ENCODE results near the gene LONP2.

- no peak for TF ChIP-seq CTCF (IDR thresholded peaks at IDR 0.05)
- TF ChIP-seq POLR2A (IDR thresholded peaks at IDR 0.05), result no peak
- TF ChIP-seq EP300 (IDR thresholded peaks at IDR 0.05), result no peak
Measured at GRCh38 chr16:48378836-48379235, 134.7 kb downstream of the LONP2 start.
